ENCODE measurements around the gene NAB2.
"Not testable (repeated sequence)": the region's sequence is repeated elsewhere in the genome, so short reads cannot be mapped to it uniquely, and the experiment has no call there.

The NAB2 gene

DNA sequence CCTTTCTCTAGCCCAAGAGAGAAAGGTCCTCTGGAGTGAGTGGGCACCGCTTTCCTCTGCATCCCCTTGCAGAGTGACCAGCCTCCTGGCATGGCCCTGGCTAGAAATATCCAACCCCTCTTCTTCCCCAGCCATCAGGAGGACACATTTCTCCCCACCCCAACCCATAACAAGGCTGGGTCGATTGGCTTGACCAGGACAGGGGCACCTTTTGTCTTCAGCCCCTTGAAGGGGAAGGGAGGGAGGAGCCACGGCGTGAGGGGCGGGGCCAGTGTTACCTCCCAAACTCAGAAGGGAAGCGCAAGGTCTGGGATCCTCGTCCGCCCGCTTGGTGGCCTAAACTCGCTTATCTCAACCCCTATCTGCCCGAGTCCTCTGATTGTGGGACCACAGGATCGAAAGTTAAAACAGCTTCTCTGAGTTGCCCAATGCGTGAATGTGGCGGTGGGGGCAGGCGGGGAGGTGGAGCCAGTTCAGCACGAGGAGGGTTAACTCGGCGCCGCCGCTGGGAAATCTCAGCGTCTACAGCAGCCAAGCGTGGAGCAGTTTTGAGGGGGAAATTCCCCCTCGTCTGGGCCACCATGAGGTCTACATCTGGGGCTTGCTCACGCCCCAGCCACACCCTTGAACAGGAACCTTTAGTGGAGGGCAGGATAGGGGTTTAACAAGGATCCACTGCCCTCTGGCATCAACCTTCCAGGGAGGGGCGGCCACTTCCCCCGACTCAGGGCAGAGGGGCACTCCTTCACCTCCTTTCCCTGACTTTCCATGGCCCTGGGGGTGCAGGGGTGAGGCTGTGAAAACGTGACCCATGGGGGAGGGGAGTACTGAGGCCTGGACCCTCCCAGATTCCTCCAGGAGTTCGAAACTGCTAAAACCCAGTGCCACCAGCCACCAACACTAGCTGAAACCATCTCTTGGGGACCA, 21.5 kb downstream of the NAB2 start:
- peak overlapping the region; percentile 89 for H3K27ac Mint-ChIP-seq
- H3K27me3 Mint-ChIP-seq = no peaks in the 10 kb centered on the region
- peaks cover 52% of the 10 kb centered on the region for H3K4me1 Mint-ChIP-seq
- ATAC-seq = peak; percentile 80
- no peaks in the 10 kb centered on the region for H3K9me3 Mint-ChIP-seq
- peak overlapping the region; percentile 88 for H3K4me3 Mint-ChIP-seq
- H3K36me3 Mint-ChIP-seq = peaks cover 43% of the 10 kb centered on the region

DNA sequence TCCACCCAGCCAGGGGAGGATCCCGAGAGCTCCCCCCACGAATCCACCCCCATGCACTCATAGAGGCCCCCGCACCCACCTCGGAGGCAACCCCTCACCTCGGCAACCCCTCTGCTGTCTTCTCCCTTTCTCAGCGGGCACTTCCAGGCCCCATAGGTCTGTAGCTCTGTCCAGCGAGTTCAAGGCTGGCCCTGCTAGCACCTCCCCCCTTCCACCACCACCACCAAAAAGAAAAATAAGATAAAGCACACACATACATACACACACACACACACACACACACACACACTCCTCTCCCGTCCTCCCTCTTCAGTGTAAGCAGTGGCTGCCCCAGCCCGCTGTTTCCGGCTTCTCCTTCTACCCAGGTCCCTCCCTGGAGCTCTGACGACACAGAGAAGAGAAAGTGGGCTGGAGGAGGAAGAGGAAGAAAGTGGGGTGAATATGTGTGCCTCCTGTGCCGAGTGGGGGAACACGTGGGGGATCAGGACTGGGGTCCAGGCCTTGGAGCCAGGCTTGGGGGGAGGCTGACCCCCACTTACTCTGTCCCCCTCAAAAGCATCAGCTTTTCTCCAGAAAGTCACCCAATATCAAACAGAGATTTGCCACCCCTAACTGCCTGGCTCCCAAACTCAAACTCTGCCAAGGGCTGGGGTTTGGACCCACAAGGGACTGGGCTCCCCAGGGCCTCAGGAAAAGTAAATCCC, 22.3 kb downstream of the NAB2 start, which contains the start of gene STAT6:
Gene STAT6 (minus strand): TSS at position 332 of the 704 bp plus-strand sequence. CDS start 3,084 bp downstream, outside the sequence.
- H3K9me3 Mint-ChIP-seq = no peaks in the 10 kb centered on the region
- no peaks in the 10 kb centered on the region for H3K27me3 Mint-ChIP-seq
- peak within 1 kb of the TSS; percentile 89 for H3K27ac Mint-ChIP-seq
- peak; percentile 82 for ATAC-seq
- H3K4me3 Mint-ChIP-seq = peak within 1 kb of the TSS; percentile 88
- H3K4me1 Mint-ChIP-seq = peaks cover 47% of the 10 kb centered on the region
- peaks cover 35% of the 10 kb centered on the region for H3K36me3 Mint-ChIP-seq

DNA sequence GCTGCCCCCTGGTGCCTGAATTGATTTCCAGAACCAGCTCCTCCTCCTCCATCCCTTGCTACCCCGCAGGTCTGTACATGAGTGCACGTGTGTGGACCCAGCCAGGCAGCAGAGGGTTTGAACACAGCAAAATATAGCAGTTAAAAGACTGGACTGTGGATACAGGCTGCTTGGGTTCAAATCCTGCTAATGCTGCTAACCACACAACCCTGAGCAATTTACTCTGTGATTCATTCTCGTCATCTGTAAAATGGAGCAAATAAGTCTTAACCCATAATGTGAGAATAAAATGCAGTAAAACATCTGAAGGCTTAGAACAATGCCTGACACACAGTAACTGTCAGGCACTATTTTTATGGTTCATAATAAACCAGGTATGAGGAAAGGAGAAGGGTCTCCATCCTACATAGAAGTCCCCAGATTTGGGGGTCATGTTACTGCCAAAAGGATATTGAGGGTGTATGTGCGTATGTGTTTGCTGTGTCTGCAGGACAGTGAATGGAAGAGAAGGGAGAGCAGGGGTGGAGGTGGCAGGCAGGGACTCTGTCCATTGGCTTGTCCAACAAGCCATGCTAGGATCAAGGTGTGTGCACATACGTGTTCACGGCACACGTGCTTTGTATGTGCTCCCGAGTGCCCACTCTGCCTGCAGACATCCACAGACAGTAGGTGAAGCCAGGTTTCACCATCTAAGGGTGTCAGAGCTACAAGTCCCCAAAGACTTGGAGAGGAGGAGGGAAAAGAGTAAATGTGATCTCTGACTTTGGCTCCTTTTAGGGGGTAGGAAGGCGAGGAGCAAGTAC, 23.8 kb downstream of the NAB2 start:
- H3K27me3 Mint-ChIP-seq = no peaks in the 10 kb centered on the region
- peaks cover 32% of the 10 kb centered on the region for H3K4me1 Mint-ChIP-seq
- H3K9me3 Mint-ChIP-seq = no peaks in the 10 kb centered on the region
- H3K27ac Mint-ChIP-seq = peak overlapping the region; percentile 89
- ATAC-seq = peak; percentile 80
- H3K36me3 Mint-ChIP-seq = peaks cover 19% of the 10 kb centered on the region
- H3K4me3 Mint-ChIP-seq = peak overlapping the region; percentile 88

DNA sequence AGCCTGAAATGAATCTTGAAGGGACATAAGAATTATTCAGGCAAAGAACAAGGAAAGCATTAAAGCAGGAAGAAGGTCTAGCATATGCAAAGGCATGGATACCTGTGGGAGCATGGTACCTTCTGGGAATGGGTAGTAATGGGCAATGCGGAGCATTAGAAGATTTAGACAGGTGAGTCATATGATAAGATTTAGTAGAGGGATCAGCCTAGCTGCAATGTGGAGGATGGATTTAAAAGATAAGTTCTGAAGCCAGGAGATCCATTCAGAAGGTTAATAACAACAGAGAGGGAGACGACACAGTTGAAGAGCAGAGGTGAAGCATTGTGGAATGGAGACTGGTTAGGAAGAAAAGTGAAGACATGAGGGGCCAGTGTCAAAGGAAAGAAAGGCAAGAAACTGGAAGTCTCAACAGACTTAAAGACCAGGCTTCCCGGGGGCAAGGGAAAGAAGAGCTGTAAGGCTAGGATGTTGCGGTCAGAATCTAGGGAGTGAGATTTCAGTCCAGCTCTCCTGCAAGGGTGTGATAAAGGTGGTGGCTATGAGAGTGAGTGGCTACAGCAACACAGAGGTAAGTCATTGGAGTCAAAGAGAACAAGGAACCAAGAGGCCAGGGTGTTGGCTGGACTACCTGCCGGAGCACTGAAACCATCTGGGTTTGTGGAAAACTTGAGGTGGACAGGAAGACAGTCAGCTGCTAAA, 27.8 kb downstream of the NAB2 start:
- no peak for ATAC-seq
- Mint-ChIP-seq H3K27me3 (no peaks in the 10 kb centered on the region), H3K4me1 (peaks cover 25% of the 10 kb centered on the region), H3K4me3 (no peak overlapping the region), H3K9me3 (no peaks in the 10 kb centered on the region), H3K36me3 (no peaks in the 10 kb centered on the region), H3K27ac (peak overlapping the region; percentile 1)

DNA sequence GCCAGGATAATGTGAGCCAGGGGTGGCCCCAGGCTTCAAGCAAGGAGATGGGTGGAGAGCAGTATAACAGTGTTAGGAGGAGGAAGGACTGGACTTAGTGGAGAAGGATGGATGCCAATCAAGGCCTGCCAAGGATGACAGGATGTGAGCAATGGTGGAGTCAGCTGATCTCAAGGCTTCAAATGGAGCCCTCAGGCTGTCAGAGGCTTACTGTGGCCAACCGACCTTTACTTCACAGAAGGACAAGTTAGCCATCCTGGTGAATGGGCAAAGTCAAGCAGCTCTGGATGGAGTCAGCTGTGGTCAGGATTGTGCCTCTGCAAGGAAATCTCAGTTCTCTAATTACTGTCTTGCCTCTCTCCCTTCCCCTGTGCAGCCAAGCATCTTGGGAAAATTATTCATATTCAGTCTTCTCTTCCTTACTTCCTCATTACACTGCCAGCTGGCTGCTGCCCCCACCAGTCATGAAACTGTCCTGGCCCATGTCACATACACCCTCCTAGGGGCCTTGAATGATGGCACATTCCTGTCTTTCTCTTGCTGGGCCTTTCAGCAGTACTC, 29.9 kb downstream of the NAB2 start:
- H3K4me3 Mint-ChIP-seq = no peak overlapping the region
- peaks cover 2% of the 10 kb centered on the region for H3K36me3 Mint-ChIP-seq
- H3K4me1 Mint-ChIP-seq = peaks cover 15% of the 10 kb centered on the region
- no peaks in the 10 kb centered on the region for H3K27me3 Mint-ChIP-seq
- H3K9me3 Mint-ChIP-seq = peaks cover 2% of the 10 kb centered on the region
- H3K27ac Mint-ChIP-seq = peak overlapping the region; percentile 60
- peak; percentile 88 for ATAC-seq

DNA sequence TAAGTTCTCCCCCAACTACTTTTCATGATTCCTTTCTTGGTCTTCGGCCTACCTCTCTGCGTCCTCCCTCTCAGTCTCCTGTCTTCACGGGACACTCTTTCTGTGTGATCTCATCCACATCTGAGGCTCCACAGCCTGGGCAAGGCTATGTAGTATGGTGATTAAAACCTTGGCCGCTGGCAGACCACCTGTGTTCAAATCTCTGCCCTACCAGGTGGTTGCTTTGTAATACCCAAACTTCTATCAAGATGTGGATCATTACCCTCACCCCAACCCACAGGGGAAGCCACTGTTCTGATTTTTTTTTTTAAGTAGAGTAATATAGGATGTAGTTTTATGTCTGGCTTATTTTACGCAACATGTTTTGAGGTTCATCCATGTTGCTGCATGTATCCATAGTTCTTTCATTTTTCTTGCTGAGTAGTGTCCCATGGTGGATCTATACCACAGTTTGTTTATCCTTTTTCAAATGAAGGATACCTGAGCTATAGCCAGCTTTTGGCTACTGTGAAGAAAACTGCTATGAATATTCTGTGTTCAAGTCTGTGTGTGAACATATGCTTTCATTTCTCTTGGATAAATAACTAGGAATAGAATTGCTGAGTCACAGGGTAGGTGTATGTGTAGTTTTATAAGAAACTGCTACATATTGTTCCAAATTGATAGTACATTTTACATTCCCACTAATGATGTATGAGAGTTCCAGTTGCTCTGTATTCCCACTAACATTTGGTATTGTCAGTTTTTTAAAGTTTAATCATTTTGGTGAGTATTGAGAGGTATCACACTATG, 30.6 kb downstream of the NAB2 start:
- peaks cover 21% of the 10 kb centered on the region for H3K4me1 Mint-ChIP-seq
- H3K4me3 Mint-ChIP-seq = peak overlapping the region; percentile 24
- peak; percentile 80 for ATAC-seq
- peaks cover 6% of the 10 kb centered on the region for H3K9me3 Mint-ChIP-seq
- peaks cover 5% of the 10 kb centered on the region for H3K36me3 Mint-ChIP-seq
- no peaks in the 10 kb centered on the region for H3K27me3 Mint-ChIP-seq
- peak overlapping the region; percentile 60 for H3K27ac Mint-ChIP-seq

DNA sequence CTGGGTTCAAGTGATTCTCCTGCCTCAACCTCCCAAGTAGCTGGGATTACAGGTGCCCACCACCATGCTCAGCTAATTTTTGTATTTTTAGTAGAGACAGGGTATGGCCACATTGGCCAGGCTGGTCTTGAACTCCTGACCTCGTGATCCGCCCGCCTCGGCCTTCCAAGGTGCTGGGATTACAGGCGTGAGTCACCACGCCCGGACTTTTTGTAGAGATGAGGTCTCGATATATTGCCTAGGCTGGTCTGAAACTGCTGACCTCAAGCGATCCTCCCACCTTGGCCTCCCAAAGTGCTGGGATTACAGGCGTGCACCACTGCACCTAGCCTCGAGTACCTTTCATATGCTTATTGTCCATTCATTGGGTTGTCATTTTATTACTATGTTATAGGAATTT, 31.8 kb downstream of the NAB2 start:
- not testable (repeated sequence) for ATAC-seq, H3K4me3 Mint-ChIP-seq, H3K9me3 Mint-ChIP-seq, H3K27ac Mint-ChIP-seq, H3K27me3 Mint-ChIP-seq, H3K36me3 Mint-ChIP-seq
- H3K4me1 Mint-ChIP-seq = peaks cover 22% of the 10 kb centered on the region

DNA sequence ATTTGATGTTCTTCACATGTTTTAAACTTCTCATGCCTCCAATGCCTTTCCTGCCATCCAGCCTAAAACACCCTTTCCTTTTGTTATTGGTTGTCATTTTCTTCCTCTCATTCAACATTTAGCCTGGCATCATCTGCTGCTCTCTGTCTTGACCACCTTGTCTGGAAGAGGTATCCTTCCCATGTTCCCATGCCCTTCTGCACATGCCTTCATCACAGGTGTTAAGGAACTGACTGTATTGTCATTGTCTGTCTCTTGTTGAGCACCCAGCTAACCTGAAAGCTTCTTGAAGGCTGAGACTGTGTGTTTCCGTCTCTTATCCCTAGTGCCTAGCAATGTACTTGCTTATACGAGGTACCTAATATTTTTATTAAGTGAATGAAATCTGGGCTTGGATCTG, 34.9 kb downstream of the NAB2 start:
- H3K27me3 Mint-ChIP-seq = no peaks in the 10 kb centered on the region
- ATAC-seq = no peak
- peaks cover 16% of the 10 kb centered on the region for H3K4me1 Mint-ChIP-seq
- H3K4me3 Mint-ChIP-seq = no peak overlapping the region
- H3K9me3 Mint-ChIP-seq = peaks cover 6% of the 10 kb centered on the region
- no peak overlapping the region for H3K27ac Mint-ChIP-seq
- H3K36me3 Mint-ChIP-seq = peaks cover 5% of the 10 kb centered on the region

DNA sequence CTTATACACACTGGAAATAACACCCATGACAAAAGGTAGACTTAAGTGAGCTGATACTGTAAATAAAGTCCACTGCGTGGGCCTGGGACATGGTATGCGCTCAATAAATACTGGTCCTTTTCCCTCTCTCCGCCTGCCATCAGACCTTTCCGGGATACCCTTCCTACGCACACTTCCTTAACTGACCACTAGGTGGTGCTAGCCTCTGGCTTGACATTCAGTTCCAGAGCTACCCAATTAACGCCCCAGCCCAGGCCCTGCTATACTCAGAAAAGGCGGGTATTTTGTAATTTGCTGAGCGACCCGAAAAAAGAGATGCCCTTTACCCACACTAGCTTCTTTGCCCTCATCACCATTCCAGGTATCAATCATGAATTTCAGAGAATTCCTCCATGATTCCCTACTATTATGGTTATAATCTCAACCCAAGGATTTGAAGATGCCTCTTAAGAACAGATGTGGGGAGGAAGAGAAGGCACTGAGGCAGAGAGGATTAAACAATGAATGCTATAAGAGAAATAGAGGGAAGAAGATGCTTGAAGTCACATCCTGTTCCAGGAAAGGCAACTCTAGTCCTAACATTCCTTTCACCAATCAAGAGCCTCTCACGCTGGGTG, 35.5 kb downstream of the NAB2 start:
- no peak overlapping the region for H3K4me3 Mint-ChIP-seq
- peaks cover 5% of the 10 kb centered on the region for H3K36me3 Mint-ChIP-seq
- peak; percentile 51 for ATAC-seq
- H3K27me3 Mint-ChIP-seq = no peaks in the 10 kb centered on the region
- peaks cover 6% of the 10 kb centered on the region for H3K9me3 Mint-ChIP-seq
- no peak overlapping the region for H3K27ac Mint-ChIP-seq
- H3K4me1 Mint-ChIP-seq = peaks cover 10% of the 10 kb centered on the region

DNA sequence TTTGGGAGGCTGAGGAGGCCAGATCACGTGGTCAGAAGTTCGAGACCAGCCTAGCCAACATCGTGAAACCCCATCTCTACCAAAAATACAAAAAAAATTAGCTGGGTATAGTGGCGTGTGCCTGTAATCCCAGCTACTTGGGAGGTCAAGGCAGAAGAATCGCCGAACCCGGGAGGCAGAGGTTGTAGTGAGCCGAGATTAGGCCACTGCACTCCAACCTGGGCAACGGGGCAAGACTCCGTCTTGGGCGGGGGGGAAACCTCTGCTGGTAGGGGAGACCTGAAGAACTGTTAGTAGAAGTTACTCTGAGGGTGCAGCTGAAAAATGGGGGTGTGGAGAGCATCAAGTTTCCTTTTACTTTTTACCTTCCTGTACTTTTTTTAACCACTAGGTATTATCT, 37.1 kb downstream of the NAB2 start:
- Mint-ChIP-seq H3K9me3 (peaks cover 6% of the 10 kb centered on the region), H3K4me1 (peaks cover 17% of the 10 kb centered on the region), H3K27me3 (no peaks in the 10 kb centered on the region), H3K4me3 (no peak overlapping the region), H3K27ac (no peak overlapping the region), H3K36me3 (peaks cover 5% of the 10 kb centered on the region)
- ATAC-seq = no peak

DNA sequence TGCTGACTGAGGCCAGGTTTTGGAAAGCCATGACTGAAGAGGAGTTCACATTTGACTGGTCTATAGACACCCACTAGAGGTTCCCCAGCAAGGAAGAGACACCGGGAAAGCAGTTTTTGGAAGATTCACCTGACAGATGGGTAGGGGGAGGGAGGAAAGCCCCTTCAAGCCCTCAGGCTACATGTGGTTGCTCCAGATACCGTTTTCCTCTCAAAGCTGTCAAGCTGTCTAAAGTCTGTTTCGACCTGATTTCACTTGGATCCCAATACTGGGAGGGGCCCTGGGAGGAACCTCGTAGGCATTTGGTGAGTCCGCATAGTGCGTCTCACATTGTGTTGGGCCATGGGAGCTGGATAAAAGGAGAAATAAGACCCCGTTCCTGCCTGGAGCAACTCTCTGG, 37.6 kb downstream of the NAB2 start:
- no peak overlapping the region for H3K27ac Mint-ChIP-seq
- no peaks in the 10 kb centered on the region for H3K27me3 Mint-ChIP-seq
- H3K9me3 Mint-ChIP-seq = peaks cover 6% of the 10 kb centered on the region
- H3K36me3 Mint-ChIP-seq = peaks cover 5% of the 10 kb centered on the region
- H3K4me1 Mint-ChIP-seq = peaks cover 22% of the 10 kb centered on the region
- no peak for ATAC-seq
- no peak overlapping the region for H3K4me3 Mint-ChIP-seq

DNA sequence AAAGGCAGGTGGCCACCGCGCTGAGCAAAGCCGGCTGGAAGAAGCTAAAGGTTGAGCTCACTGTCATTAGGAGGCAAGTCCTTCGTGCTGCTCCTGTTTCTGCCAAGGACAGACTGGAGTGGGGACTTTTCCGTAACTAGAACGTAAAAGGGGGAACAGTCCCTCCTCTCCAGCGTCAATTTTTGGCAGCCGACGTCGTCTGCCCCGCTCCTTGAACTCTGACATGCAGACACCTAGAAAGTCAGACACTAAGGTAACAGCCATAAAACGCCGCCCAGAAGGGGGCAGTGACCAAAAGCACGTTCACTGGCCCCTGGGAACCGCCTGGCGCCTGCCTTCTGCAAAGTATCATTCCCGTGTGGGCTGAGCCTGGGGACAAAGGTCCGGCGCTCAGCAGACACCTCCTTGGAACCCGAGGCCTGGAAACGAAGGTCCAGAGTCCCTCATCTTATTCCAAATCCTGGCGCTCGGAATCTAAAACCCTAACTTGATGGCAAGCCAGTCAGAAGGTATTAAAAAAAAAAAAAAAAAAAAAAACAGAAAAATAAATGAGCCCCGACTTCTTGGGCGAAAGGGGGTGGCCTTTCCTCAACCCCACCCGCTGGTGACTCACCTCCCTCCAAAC, 38.3 kb downstream of the NAB2 start:
- Mint-ChIP-seq H3K36me3 (peaks cover 5% of the 10 kb centered on the region), H3K27me3 (no peaks in the 10 kb centered on the region), H3K27ac (peak overlapping the region; percentile 55), H3K9me3 (peaks cover 6% of the 10 kb centered on the region), H3K4me3 (peak overlapping the region; percentile 89), H3K4me1 (peaks cover 26% of the 10 kb centered on the region)
- ATAC-seq = peak; percentile 44
